Thoracic aorta (tissue), 2 donors: ENCODE measurements around the gene AKAP8L. TPM values are rescaled to one million over a fixed set of nuclear protein-coding genes. Genes with fewer than 3 reads are reported as not detected.

Experiments used
- ATAC-seq: fragments of 150-250 bp; one replicate; pipeline ENCODE4 v1.8.0; 2017; ENCODE audit warnings: low read depth; ENCODE audit not compliant: insufficient number of reproducible peaks, low FRiP score
- DNase-seq: peaks from one replicate; pipeline ENCODE4 v3.0.0-alpha.2; 2020; ENCODE audit warnings: low spot score
- H3K27ac ChIP-seq, 2 donors: fragments of 200-600 bp; sonication (generic); 1 replicate in 1 of 2; 2 replicates in 1 of 2; pipeline ENCODE4 v1.5.1; 2016; ENCODE audit warnings: mild to moderate bottlenecking in 2 of 2, moderate library complexity in 2 of 2
- H3K27me3 ChIP-seq: fragments of 200-600 bp; sonication (generic); replicated peaks from 2 replicates; pipeline ENCODE4 v1.6.0; 2016; ENCODE audit warnings: mild to moderate bottlenecking; ENCODE audit not compliant: insufficient read depth
- H3K36me3 ChIP-seq: fragments of 200-600 bp; sonication (generic); one replicate; pipeline ENCODE4 v1.5.1; 2016
- H3K4me1 ChIP-seq, 2 donors: fragments of 200-600 bp; sonication (generic); 1 replicate in 1 of 2; 2 replicates in 1 of 2; pipeline versions ENCODE4 v1.5.1 to v1.6.0; 2016; ENCODE audit warnings: low read depth in 2 of 2, mild to moderate bottlenecking in 1 of 2; ENCODE audit not compliant: control insufficient read depth in 1 of 2
- H3K4me3 ChIP-seq: fragments of 200-600 bp; sonication (generic); 2 replicates; pipeline ENCODE4 v1.5.1; 2016; ENCODE audit warnings: mild to moderate bottlenecking
- H3K9me3 ChIP-seq: fragments of 200-600 bp; sonication (generic); 2 replicates; pipeline ENCODE4 v1.5.1; 2016
- total RNA-seq, 2 donors: library from RNA; depleted of rRNA; stranded (reverse); fragments of >200 nt; gene quantifications; one replicate each; pipeline versions ENCODE4 v1.1.0 to v1.2.3, GENCODE V29; 2016
- TF ChIP-seq, protein P1 (sequence below): fragments of 200-600 bp; sonication (generic); IDR thresholded peaks from one replicate; pipeline ENCODE4 v1.5.1; 2019; ENCODE audit warnings: antibody characterized with exemption

Gene AKAP8L
- total RNA-seq, 2 donors from 2014 or later, result 163 to 247 TPM

DNA sequence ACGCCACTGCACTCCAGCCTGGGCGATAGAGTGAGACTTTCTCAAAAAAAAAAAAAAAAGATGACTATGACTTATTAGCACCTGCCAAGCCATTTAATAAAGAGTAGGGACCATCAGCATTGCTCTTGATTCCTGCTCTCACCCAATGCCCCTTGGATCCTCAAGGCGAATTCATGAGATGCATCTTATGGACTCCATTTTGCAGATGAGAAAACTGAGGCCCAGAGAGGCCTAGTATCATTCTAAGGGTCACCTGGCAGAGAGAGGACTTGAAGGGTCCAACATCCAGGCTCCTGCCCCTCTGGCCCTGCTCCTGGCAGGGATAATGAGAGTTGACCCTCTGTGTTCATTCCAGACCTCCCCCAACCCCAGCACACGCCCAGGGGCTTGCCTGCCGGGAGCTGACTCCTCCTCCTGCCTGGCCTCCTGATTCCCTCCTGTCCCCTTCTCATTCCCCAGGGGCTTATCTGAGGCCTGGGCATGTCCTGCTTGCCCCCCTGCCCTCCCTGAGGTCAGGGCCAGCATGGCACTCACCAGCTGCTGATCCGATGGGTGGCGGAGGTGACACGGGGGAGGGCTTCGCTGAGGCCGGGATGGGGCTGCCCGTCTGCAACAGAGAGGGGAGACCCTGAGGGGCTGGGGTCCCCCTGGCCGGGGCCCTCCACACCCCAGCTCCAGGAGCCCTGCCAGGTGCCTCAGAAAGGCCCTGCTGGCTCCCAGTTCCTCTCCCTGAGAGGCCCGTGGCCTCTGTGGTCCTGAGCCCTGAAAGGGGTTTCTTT is 23.5 kb upstream of the AKAP8L start:
- Histone ChIP-seq H3K4me3 (no peak overlapping the region), H3K27ac (no peak overlapping the region), H3K4me1 (peaks cover 50 to 80% of the 10 kb centered on the region in 2 donors), H3K9me3 (no peaks in the 10 kb centered on the region), H3K27me3 (no peaks in the 10 kb centered on the region), H3K36me3 (no peaks in the 10 kb centered on the region)
- TF ChIP-seq, protein P1, sequence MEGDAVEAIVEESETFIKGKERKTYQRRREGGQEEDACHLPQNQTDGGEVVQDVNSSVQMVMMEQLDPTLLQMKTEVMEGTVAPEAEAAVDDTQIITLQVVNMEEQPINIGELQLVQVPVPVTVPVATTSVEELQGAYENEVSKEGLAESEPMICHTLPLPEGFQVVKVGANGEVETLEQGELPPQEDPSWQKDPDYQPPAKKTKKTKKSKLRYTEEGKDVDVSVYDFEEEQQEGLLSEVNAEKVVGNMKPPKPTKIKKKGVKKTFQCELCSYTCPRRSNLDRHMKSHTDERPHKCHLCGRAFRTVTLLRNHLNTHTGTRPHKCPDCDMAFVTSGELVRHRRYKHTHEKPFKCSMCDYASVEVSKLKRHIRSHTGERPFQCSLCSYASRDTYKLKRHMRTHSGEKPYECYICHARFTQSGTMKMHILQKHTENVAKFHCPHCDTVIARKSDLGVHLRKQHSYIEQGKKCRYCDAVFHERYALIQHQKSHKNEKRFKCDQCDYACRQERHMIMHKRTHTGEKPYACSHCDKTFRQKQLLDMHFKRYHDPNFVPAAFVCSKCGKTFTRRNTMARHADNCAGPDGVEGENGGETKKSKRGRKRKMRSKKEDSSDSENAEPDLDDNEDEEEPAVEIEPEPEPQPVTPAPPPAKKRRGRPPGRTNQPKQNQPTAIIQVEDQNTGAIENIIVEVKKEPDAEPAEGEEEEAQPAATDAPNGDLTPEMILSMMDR, result no peak
- ATAC-seq, result no peak
- DNase-seq, result no peak

DNA sequence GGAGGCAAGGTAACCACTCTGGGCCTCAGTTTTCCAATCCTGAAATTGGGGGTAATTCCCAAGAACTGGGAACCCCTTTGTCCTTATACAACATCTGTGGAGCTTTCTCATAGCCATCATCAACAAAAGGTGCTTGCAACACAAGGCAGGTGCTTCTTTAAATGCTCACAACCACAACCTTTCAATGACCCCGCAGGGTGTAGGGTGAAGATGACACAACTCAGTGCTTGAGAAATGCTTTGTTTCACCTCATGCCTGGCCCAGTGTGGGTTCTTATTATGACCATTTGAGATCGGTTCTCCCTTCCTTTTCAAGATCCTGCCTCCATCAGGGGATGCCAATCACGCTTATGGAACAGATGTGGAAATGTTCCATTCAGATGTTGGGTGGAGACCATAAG is 22.5 kb upstream of the AKAP8L start:
- Histone ChIP-seq H3K4me1 (peaks cover 56 to 84% of the 10 kb centered on the region in 2 donors), H3K36me3 (no peaks in the 10 kb centered on the region)
- no peak for ATAC-seq

DNA sequence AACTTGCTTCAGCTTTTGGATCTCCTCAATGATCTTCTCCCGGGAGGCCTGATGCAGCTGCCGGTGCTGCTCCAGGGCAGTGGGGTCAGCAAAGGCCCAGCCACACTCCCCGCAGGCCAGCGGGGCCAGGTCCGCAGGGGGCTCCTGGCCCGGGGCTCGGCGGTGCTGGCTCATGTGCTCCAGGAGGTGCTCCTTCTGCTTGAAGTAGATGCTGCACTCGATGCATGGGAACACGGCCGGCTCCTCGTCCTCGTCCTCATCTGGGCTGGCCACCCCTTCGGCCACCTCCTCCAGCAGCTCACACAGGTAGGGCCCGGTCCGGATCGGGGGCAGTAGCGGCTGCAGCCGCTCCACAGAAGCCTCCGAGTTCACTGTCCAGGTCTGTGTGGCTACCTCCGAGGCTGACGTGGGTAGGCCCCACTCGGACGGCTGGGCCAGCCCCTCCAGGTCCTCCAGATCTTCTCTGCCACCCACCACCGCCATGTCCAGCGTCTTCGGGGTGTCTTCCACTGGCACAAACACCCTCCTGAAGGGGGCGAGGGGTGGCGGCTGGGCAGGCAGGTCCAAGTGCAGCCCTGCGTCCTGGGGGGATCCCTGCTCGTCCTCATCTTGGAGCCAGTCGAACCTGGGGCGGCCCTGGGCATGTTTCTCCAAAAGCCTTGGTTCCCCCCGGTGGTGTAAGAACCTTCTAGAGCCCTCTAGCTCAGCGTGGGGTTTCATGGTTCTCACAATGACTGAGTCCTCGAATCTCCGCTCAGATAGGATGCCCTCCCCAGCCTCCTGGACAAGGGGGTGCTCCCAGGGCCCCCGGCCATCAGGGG is 21.2 kb upstream of the AKAP8L start:
- ATAC-seq, result no peak
- Histone ChIP-seq H3K27me3 (no peaks in the 10 kb centered on the region), H3K36me3 (no peaks in the 10 kb centered on the region), H3K4me1 (peaks cover 44 to 75% of the 10 kb centered on the region in 2 donors), H3K4me3 (no peak overlapping the region), H3K27ac (peak overlapping the region in 1 of 2 donors; percentile 64), H3K9me3 (no peaks in the 10 kb centered on the region)
- DNase-seq, result no peak
- TF ChIP-seq, protein P1, result no peak

More for the DNA sequence above, 22.5 kb upstream of the AKAP8L start:
- DNase-seq, result no peak
- H3K9me3 ChIP-seq, result no peaks in the 10 kb centered on the region
- no peak overlapping the region for H3K4me3 ChIP-seq
- TF ChIP-seq, protein P1, result no peak
- H3K27ac ChIP-seq, result no peak overlapping the region
- no peaks in the 10 kb centered on the region for H3K27me3 ChIP-seq

DNA sequence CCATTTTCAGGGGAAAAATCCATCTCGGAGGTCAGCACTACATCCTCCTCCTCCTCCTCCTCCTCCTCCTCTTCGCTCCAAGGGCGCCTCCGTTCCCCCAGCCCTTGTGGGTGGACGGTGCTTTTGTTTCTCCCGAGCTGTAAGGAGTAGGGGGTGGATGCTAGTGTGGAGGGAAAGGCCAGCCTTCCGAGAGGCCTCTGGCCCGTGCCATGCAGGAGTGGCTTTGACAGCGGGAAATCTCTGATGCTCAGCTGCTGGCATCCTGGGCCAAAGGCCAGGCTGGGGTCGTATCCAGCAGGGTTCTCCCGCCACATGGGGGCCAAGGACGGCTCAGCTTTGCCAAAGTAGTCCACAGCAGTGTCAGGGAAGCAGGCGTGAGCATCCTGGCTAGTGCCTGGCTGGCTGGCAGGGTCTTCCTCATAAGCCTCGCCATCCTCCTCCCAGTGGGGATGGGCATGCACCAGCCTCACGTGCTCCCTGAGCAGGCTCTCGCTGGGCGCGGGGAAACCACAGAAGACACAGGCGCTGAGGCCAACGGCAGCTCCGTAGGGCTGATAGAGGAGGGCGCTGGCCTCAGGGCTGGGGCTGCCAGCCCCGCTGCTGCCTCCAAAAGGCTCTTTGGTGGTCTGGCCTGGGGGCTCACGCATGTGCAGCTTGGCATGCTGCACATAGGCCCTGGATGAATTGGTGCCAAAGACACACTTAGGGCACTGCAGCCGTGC is 20.5 kb upstream of the AKAP8L start:
- Histone ChIP-seq H3K36me3 (no peaks in the 10 kb centered on the region), H3K27me3 (no peaks in the 10 kb centered on the region), H3K4me3 (peak overlapping the region; percentile 10), H3K9me3 (no peaks in the 10 kb centered on the region), H3K4me1 (peaks cover 36 to 67% of the 10 kb centered on the region in 2 donors), H3K27ac (peak overlapping the region; percentile 61 to 64)
- TF ChIP-seq, protein P1, result no peak
- no peak for ATAC-seq
- no peak for DNase-seq
